NT2/D1 (cell line): Measurements from ENCODE around the gene CNN2.

Experiments used
- SUZ12 ChIP-seq: IDR thresholded peaks from 2 replicates; pipeline ENCODE4 v1.6.1; 2011; ENCODE audit not compliant: insufficient read length, insufficient read depth; ENCODE audit errors: extremely low read depth
- YY1 ChIP-seq: IDR thresholded peaks from 2 replicates; pipeline ENCODE4 v1.6.1; 2011; ENCODE audit not compliant: insufficient read length, insufficient read depth
- ZNF274 ChIP-seq: IDR thresholded peaks from 2 replicates; pipeline ENCODE4 v1.6.1; 2011; ENCODE audit warnings: mild to moderate bottlenecking, low read depth, low read length

DNA sequence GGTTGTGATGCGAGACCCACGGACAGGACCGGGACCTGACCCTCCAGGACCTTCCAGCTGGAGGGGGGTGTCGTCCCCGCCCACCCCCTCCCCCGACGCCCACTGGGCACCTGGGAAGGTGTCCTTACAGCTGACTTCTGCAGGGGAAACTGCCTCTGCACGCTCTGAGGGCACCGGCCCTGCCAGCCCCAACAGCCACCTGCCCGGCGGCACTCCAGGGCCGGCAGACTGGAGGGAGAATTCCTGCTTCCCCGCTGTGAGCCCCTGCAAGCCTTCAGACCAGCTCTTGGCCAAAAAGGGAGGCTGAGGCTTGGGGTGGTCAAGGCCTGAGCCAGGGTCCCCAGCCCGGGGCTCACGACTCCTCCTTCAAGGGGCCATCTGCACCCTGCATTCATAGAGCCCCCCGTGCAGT lies 1.2 kb downstream of the CNN2 start:
- TF ChIP-seq YY1 = no peak
- no peak for TF ChIP-seq SUZ12
- TF ChIP-seq ZNF274 = no peak
